IMR-90 (cell line): ENCODE results near the gene SMCO4. TPM values are rescaled to one million over a fixed set of nuclear protein-coding genes. Genes with fewer than 3 reads are reported as not detected.
A peak's percentile ranks its signal among the peaks of the same experiment; 100 is the strongest.

ENCODE experiments used
- ATAC-seq: fragments of 200-7000 bp; cut with Tn5 transposase; 2 replicates; pipeline ENCODE4 v1.9.1; 2020; ENCODE audit warnings: low read depth, mild to moderate bottlenecking, moderate library complexity
- BruUV-seq: library from RNA; stranded (reverse); fragments of 400-500 nt; replicated peaks from 2 replicates; lab custom pipeline; 2021; lab: Mats Ljungman, UMichigan
- CTCF ChIA-PET: fragments of 300-600 bp; formaldehyde crosslinking; extraction: SDS; loops from one replicate; lab custom pipeline; 2021; ENCODE audit warnings: antibody characterized with exemption; lab: Yijun Ruan, JAX
- POLR2A ChIA-PET: fragments of 300-600 bp; sonication (Branson Sonifier 250); formaldehyde crosslinking; loops from one replicate; lab custom pipeline; 2022; ENCODE audit warnings: antibody characterized with exemption; ENCODE audit not compliant: unreplicated experiment; lab: Charles Lee
- DNase-seq: peaks from one replicate; pipeline ENCODE4 v3.0.0; 2013
- H2AFZ ChIP-seq: replicated peaks from 2 replicates; pipeline ENCODE3; 2013; ENCODE audit warnings: low read length, mild to moderate bottlenecking; ENCODE audit not compliant: poor library complexity
- H2AK5ac ChIP-seq: 2 replicates; pipeline ENCODE4 v1.6.1; 2013; ENCODE audit warnings: low read depth, low read length, inconsistent platforms
- H2AK9ac ChIP-seq: replicated peaks from 2 replicates; pipeline ENCODE3; 2013; ENCODE audit warnings: mild to moderate bottlenecking, low read depth, low read length, moderate library complexity; ENCODE audit not compliant: poor library complexity
- H2BK120ac ChIP-seq: 2 replicates; pipeline ENCODE4 v1.6.1; 2013; ENCODE audit warnings: low read depth, low read length, inconsistent platforms
- H2BK15ac ChIP-seq: 3 replicates; pipeline ENCODE4 v1.6.1; 2013; ENCODE audit warnings: low read depth, low read length, inconsistent platforms
- H2BK20ac ChIP-seq: 2 replicates; pipeline ENCODE4 v1.6.1; 2013; ENCODE audit warnings: low read depth, mild to moderate bottlenecking, inconsistent platforms, low read length, moderate library complexity
- H2BK5ac ChIP-seq: 2 replicates; pipeline ENCODE4 v1.6.1; 2013; ENCODE audit warnings: mild to moderate bottlenecking, low read depth, low read length, inconsistent platforms; ENCODE audit not compliant: poor library complexity, severe bottlenecking
- H3K14ac ChIP-seq: replicated peaks from 2 replicates; pipeline ENCODE4 v1.6.1; 2013; ENCODE audit warnings: low read depth, low read length, inconsistent platforms
- H3K18ac ChIP-seq: 2 replicates; pipeline ENCODE4 v1.6.1; 2013; ENCODE audit warnings: low read depth, low read length, control low read depth
- H3K23ac ChIP-seq: 2 replicates; pipeline ENCODE4 v1.6.1; 2013; ENCODE audit warnings: low read depth, low read length, inconsistent platforms
- H3K27ac ChIP-seq: 2 replicates; pipeline ENCODE4 v1.5.1; 2013; ENCODE audit warnings: mild to moderate bottlenecking, control low read depth, low read length; ENCODE audit not compliant: insufficient read depth
- H3K27me3 ChIP-seq: 2 replicates; pipeline ENCODE4 v1.6.1; 2013; ENCODE audit warnings: low read length; ENCODE audit not compliant: control insufficient read depth, insufficient read depth
- H3K36me3 ChIP-seq: 2 replicates; pipeline ENCODE4 v1.6.1; 2013; ENCODE audit warnings: low read length, mixed read lengths; ENCODE audit not compliant: control insufficient read depth, insufficient read depth
- H3K4ac ChIP-seq: 2 replicates; pipeline ENCODE4 v1.6.1; 2013; ENCODE audit warnings: low read depth, low read length, inconsistent platforms
- H3K4me1 ChIP-seq: 2 replicates; pipeline ENCODE4 v1.6.1; 2013; ENCODE audit warnings: low read length, mixed read lengths; ENCODE audit not compliant: control insufficient read depth, insufficient read depth
- H3K4me2 ChIP-seq: 2 replicates; pipeline ENCODE4 v1.6.1; 2013; ENCODE audit warnings: low read depth, mild to moderate bottlenecking, control low read depth, low read length, moderate library complexity
- H3K4me3 ChIP-seq: 2 replicates; pipeline ENCODE4 v1.5.1; 2013; ENCODE audit warnings: low read depth, mild to moderate bottlenecking, control low read depth, low read length, moderate library complexity; ENCODE audit not compliant: insufficient read depth
- H3K56ac ChIP-seq: 2 replicates; pipeline ENCODE4 v1.6.1; 2013; ENCODE audit warnings: low read length, inconsistent platforms; ENCODE audit not compliant: insufficient read depth; ENCODE audit errors: extremely low read depth
- H3K79me1 ChIP-seq, 2 experiments: 2 replicates each; pipeline ENCODE4 v1.6.1; 2013; ENCODE audit warnings: low read length in 2 of 2, inconsistent platforms in 1 of 2, low read depth in 1 of 2
- H3K9ac ChIP-seq: 2 replicates; pipeline ENCODE4 v1.6.1; 2013; ENCODE audit warnings: low read depth, low read length, control low read depth
- H3K9me1 ChIP-seq: 2 replicates; pipeline ENCODE4 v1.6.1; 2013; ENCODE audit warnings: low read length, inconsistent platforms; ENCODE audit not compliant: insufficient read depth
- H3K9me3 ChIP-seq: 2 replicates; pipeline ENCODE4 v1.6.1; 2013; ENCODE audit warnings: low read length; ENCODE audit not compliant: control insufficient read depth, insufficient read depth
- H4K20me1 ChIP-seq: 2 replicates; pipeline ENCODE4 v1.6.1; 2013; ENCODE audit warnings: low read length, inconsistent platforms; ENCODE audit not compliant: insufficient read depth
- H4K5ac ChIP-seq: 2 replicates; pipeline ENCODE4 v1.6.1; 2013; ENCODE audit warnings: mild to moderate bottlenecking, low read depth, low read length, control low read depth
- H4K8ac ChIP-seq, 2 experiments: 2 replicates each; pipeline ENCODE4 v1.6.1; 2013; ENCODE audit warnings: low read depth in 2 of 2, low read length in 2 of 2, control low read depth in 1 of 2, inconsistent platforms in 1 of 2
- H4K91ac ChIP-seq: 2 replicates; pipeline ENCODE4 v1.6.1; 2013; ENCODE audit warnings: low read depth, low read length, inconsistent platforms; ENCODE audit not compliant: insufficient read depth
- CEBPB ChIP-seq: IDR thresholded peaks from 2 replicates; pipeline ENCODE4 v1.6.1; 2012; ENCODE audit warnings: low read depth, low read length, improper control_type of control experiment
- FOS ChIP-seq: fragments of 150-350 bp; IDR thresholded peaks from 2 replicates; pipeline ENCODE4 v1.6.1; 2016; ENCODE audit warnings: low read depth, low read length
- RFX5 ChIP-seq: IDR thresholded peaks from 2 replicates; pipeline ENCODE4 v1.8.0; 2012; ENCODE audit warnings: low read depth, mild to moderate bottlenecking, low read length, moderate library complexity
- WGBS, 2 experiments: methylation state at CpG; one replicate each; pipeline versions ENCODE4 v1.1.5 to v1.1.7; 2013; ENCODE audit warnings: missing lambda C conversion rate in 2 of 2; ENCODE audit not compliant: insufficient read length in 1 of 2; ENCODE audit errors: extremely low coverage in 2 of 2; 5-methylcytosine and 5-hydroxymethylcytosine counted together
- dilution Hi-C: fragments of 300-500 bp; cut with HindIII; formaldehyde crosslinking; loops from one replicate; pipeline ENCODE4 v1.14.3; 2018; ENCODE audit warnings: low sequenced_read_pairs; ENCODE audit not compliant: unreplicated experiment
- in situ Hi-C: fragments of 300-500 bp; cut with MboI; formaldehyde crosslinking; loops from 3 replicates; pipeline ENCODE4 v1.14.3; 2019; ENCODE audit warnings: low sequenced_read_pairs, inconsistent platforms, mixed read lengths
- intact Hi-C: fragments of 100-400 bp; cut with micrococcal nuclease; formaldehyde crosslinking; loops from 2 replicates; pipeline ENCODE4 v1.10.0; 2022
- polyA plus RNA-seq, 3 experiments: library from polyadenylated mRNA; depleted of rRNA; stranded (reverse); fragments of >200 nt; gene quantifications; 2 replicates each; pipeline ENCODE4 v1.2.3, GENCODE V29; 2012; ENCODE audit warnings: low replicate concordance in 1 of 3
- total RNA-seq: library from RNA; depleted of rRNA; stranded (reverse); fragments of >200 nt; gene quantifications from 2 replicates; pipeline ENCODE4 v1.2.3, GENCODE V29; 2012

The SMCO4 gene
- total and polyA plus RNA-seq, 2 of the 4 experiments (the other 2 are of a cell fraction), result 2.2 to 17.7 TPM

- Histone ChIP-seq H2AK9ac (no peak overlapping the region), H3K9me1 (peaks cover 3% of the 10 kb centered on the region; the same call in 1 of the 2 replicates), H3K36me3 (no peaks in the 10 kb centered on the region), H2AK5ac (no peak overlapping the region), H2BK120ac (no peak overlapping the region), H3K27me3 (no peaks in the 10 kb centered on the region), H3K4me3 (no peak overlapping the region), H2BK5ac (no peak overlapping the region), H4K91ac (no peak overlapping the region), H3K18ac (no peak overlapping the region), H3K4me2 (no peak overlapping the region), H4K20me1 (peaks cover 10% of the 10 kb centered on the region; the same call in 1 of the 2 replicates), H3K56ac (no peak overlapping the region), H3K9me3 (no peaks in the 10 kb centered on the region), H4K5ac (no peak overlapping the region), H3K23ac (no peak overlapping the region), H2AFZ (no peak overlapping the region), H3K79me1 (peaks cover 15 to 18% of the 10 kb centered on the region in 2 experiments; a peak in 3 of 4 replicates), H2BK20ac (no peak overlapping the region), H3K14ac (no peak overlapping the region), H3K4me1 (peaks cover 4% of the 10 kb centered on the region), H3K4ac (no peak overlapping the region), H2BK15ac (no peak overlapping the region), H3K27ac (no peak overlapping the region), H4K8ac (no peak overlapping the region), H3K9ac (no peak overlapping the region)
- ATAC-seq, result no peak
- dilution Hi-C loops, result no loop called here
- WGBS, 2 experiments, result 61% methylated on average over 5 of the region's 14 CpGs; no CpG with 5 or more reads in 1 of the 2 experiments
- CTCF ChIA-PET, result interaction anchor here (0.8 kb wide), 2 partner anchors 10 to 34 kb away, joined by 3 read pairs; no protein-coding TSS in a partner anchor
- POLR2A ChIA-PET, result no interaction called here
- peak; percentile 47 for DNase-seq
- no TSS peak for BruUV-seq
- intact Hi-C loops, result no loop called here
- TF ChIP-seq CEBPB, result peak; percentile 34; the same call in 1 of the 2 replicates
- TF ChIP-seq FOS, result 0 out of 2 replicates have a peak, but pooled peaks have one; percentile 17
- no peak for TF ChIP-seq RFX5
- in situ Hi-C loops, result no loop called here
Measured at GRCh38 chr11:93537767-93538261, 5.4 kb downstream of the SMCO4 start.
